ENCODE results near the gene NTNG1. TPM values are rescaled to one million over a fixed set of nuclear protein-coding genes. Genes with fewer than 3 reads are reported as not detected.

The NTNG1 gene
- total and polyA plus RNA-seq, 9 donors, result 0.28 to 9.1 (median 0.97) TPM

DNA sequence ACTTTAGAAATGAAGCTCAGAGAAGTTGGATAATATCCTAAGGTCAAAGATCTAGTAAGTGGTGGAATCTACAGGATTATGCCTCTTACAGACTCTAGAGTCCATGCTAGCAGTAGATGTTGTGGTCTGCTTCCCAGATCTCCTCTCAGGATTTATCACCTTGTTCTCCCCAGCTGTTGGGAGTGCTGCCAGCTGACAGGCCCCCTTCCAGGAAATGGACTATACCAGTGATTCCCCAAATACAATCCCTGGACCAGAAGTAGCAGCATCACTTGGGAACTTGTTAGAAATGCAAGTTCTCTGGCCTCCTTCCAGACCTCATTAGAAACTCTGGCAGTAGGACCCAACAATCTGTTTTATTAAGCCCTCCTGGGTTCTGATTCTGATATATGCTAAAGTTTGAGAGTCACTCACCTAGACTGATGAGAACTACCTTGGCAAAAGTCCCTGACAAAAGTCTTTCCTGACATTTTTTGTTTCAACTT lies 24.5 kb upstream of the NTNG1 start:
- DNase-seq, result no peak
- H3K36me3 ChIP-seq, result no peaks in the 10 kb centered on the region
- H3K27me3 ChIP-seq, result no peaks in the 10 kb centered on the region
- intact Hi-C loops (cut with DNase I), result no loop called here
- H3K9me3 ChIP-seq, result no peaks in the 10 kb centered on the region
- no peak for TF ChIP-seq EP300 (IDR thresholded peaks at IDR 0.05)
- TF ChIP-seq, protein P1, sequence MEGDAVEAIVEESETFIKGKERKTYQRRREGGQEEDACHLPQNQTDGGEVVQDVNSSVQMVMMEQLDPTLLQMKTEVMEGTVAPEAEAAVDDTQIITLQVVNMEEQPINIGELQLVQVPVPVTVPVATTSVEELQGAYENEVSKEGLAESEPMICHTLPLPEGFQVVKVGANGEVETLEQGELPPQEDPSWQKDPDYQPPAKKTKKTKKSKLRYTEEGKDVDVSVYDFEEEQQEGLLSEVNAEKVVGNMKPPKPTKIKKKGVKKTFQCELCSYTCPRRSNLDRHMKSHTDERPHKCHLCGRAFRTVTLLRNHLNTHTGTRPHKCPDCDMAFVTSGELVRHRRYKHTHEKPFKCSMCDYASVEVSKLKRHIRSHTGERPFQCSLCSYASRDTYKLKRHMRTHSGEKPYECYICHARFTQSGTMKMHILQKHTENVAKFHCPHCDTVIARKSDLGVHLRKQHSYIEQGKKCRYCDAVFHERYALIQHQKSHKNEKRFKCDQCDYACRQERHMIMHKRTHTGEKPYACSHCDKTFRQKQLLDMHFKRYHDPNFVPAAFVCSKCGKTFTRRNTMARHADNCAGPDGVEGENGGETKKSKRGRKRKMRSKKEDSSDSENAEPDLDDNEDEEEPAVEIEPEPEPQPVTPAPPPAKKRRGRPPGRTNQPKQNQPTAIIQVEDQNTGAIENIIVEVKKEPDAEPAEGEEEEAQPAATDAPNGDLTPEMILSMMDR (IDR thresholded peaks at IDR 0.05), result no peak
- no peak for TF ChIP-seq POLR2A (IDR thresholded peaks at IDR 0.05)
- no peak overlapping the region for H3K4me3 ChIP-seq
- H3K27ac ChIP-seq, result no peak overlapping the region
- no peaks in the 10 kb centered on the region for H3K4me1 ChIP-seq (ENCODE audit: insufficient read depth)

DNA sequence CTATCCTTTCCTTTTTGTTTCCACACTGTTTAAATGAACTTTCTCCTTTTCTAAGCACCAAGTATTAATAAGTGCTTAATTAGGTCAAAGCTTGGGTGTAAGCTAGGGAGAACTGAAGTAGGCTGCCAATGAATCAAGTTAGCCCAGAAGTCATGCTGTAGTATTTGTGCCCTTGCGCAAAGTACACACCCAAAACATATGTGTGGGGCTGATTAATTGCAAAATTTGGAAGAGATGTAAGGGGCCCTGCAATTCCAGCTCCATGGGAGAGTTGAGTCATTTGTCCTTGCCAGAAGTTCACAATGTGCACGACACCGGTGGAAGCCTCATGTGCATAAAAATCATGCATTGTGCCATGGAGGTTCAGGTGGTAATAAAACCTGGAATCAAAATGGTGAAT lies 18.6 kb upstream of the NTNG1 start:
- TF ChIP-seq POLR2A (IDR thresholded peaks at IDR 0.05) (no peak), EP300 (IDR thresholded peaks at IDR 0.05) (no peak)
- TF ChIP-seq, protein P1 (IDR thresholded peaks at IDR 0.05), result no peak
- no peak for DNase-seq
- no peak overlapping the region for H3K4me3 ChIP-seq
- intact Hi-C loops (cut with DNase I), result no loop called here
- H3K9me3 ChIP-seq, result no peaks in the 10 kb centered on the region
- H3K27me3 ChIP-seq, result no peaks in the 10 kb centered on the region
- no peak overlapping the region for H3K27ac ChIP-seq
- H3K36me3 ChIP-seq, result no peaks in the 10 kb centered on the region
- H3K4me1 ChIP-seq (ENCODE audit: insufficient read depth), result no peaks in the 10 kb centered on the region
- 88 to 93% (median 92%) methylated on average over 3 of the region's 3 CpGs for WGBS, 3 donors

DNA sequence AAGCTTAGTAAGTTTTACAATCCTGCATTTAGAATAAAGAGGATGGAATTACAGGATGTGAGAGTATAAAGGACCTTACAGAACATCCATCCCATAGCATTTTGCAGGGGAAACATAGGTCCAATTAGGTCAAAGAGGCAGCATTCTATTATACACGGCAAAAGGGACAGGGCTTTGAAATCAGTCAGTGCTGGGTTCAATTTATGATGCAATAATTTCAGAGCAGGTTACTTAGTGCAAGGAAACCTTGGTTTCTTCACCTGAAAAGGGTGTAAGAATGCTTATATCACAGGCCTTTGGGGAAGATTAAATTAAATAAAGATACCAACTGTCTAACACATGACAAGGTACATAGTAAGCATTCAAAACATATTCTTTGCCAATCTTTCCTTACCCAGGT lies 17.1 kb upstream of the NTNG1 start:
- no peaks in the 10 kb centered on the region for H3K36me3 ChIP-seq
- DNase-seq, result no peak
- intact Hi-C loops (cut with DNase I), result no loop called here
- no peak overlapping the region for H3K27ac ChIP-seq
- WGBS, 3 donors, result 61 to 76% (median 69%) methylated on average over 1 of the region's 1 CpG
- H3K4me1 ChIP-seq (ENCODE audit: insufficient read depth), result no peaks in the 10 kb centered on the region
- H3K9me3 ChIP-seq, result no peaks in the 10 kb centered on the region
- H3K27me3 ChIP-seq, result no peaks in the 10 kb centered on the region
- no peak overlapping the region for H3K4me3 ChIP-seq
- TF ChIP-seq, protein P1 (IDR thresholded peaks at IDR 0.05), result no peak
- no peak for TF ChIP-seq POLR2A (IDR thresholded peaks at IDR 0.05)
- TF ChIP-seq EP300 (IDR thresholded peaks at IDR 0.05), result no peak

DNA sequence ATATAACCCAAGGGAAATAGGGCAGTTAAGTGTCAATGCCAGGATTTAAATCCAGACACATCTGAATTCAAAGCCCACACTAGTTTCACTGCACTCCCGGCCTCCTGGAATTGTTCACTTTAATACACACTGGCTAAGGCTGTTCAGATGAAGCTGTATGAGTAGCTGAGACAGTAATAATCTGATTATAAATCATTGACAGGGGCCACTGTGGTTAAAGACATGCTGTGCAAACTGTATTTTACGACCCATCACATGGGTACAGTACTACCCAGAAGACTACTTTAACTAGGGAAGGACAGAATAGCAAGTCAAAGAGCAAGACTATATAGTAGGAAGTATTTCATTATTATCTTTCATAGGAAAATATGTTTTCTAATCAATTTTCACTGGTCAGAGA lies 16.1 kb upstream of the NTNG1 start:
- no peak overlapping the region for H3K4me3 ChIP-seq
- H3K27ac ChIP-seq, result no peak overlapping the region
- whole genome bisulfite sequencing, 3 donors, result 71 to 78% (median 75%) methylated on average over 2 of the region's 2 CpGs
- H3K9me3 ChIP-seq, result no peaks in the 10 kb centered on the region
- no peak for DNase-seq
- intact Hi-C loops (cut with DNase I), result no loop called here
- H3K27me3 ChIP-seq, result no peaks in the 10 kb centered on the region
- TF ChIP-seq POLR2A (IDR thresholded peaks at IDR 0.05) (no peak), EP300 (IDR thresholded peaks at IDR 0.05) (no peak)
- TF ChIP-seq, protein P1 (IDR thresholded peaks at IDR 0.05), result no peak
- H3K36me3 ChIP-seq, result no peaks in the 10 kb centered on the region
- no peaks in the 10 kb centered on the region for H3K4me1 ChIP-seq (ENCODE audit: insufficient read depth)

Measured in ovary (tissue), 9 donors.